SH-SY5Y (cell line): Measurements from ENCODE around the gene FAM98C.

Experiments
- GATA2 ChIP-seq: IDR thresholded peaks from 2 replicates; pipeline ENCODE4 v1.6.1; 2011; ENCODE audit warnings: mild to moderate bottlenecking, low read depth, low read length
- GATA3 ChIP-seq: IDR thresholded peaks from 2 replicates; pipeline ENCODE4 v1.6.1; 2011; ENCODE audit warnings: low read depth, mild to moderate bottlenecking, low read length, moderate library complexity

DNA sequence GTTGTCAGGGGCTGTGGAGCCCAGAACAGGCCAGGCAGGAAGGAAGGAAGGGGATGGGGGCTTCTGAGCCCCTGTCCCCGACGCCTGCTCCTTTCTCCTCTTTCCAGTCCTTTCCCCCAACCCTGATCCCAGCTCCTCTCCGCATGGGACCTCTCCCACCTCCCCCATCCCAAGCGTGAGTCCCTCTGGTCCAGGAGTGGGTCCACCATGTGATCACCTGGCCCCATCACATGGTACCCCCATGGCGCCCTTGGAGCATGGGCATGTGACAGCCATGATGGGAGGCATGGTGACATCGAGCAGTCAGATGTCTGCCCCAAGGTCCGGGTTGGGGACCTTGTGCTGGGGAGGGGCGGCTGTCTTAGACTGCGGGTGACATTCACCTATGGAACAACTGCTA is 39.8 kb downstream of the FAM98C start:
- no peak for TF ChIP-seq GATA3
- no peak for TF ChIP-seq GATA2
